HG03378 (cell line): Measurements from ENCODE around the gene POLR2J2.
"Not testable (repeated sequence)": the region's sequence is repeated elsewhere in the genome, so short reads cannot be mapped to it uniquely, and the experiment has no call there.

ENCODE experiments used
- ATAC-seq: cut with Tn5 transposase; IDR thresholded peaks from one replicate; pipeline ENCODE4 v1.9.1; 2021; ENCODE audit warnings: mild to moderate bottlenecking, moderate library complexity; ENCODE audit not compliant: unreplicated experiment

The POLR2J2 gene

DNA sequence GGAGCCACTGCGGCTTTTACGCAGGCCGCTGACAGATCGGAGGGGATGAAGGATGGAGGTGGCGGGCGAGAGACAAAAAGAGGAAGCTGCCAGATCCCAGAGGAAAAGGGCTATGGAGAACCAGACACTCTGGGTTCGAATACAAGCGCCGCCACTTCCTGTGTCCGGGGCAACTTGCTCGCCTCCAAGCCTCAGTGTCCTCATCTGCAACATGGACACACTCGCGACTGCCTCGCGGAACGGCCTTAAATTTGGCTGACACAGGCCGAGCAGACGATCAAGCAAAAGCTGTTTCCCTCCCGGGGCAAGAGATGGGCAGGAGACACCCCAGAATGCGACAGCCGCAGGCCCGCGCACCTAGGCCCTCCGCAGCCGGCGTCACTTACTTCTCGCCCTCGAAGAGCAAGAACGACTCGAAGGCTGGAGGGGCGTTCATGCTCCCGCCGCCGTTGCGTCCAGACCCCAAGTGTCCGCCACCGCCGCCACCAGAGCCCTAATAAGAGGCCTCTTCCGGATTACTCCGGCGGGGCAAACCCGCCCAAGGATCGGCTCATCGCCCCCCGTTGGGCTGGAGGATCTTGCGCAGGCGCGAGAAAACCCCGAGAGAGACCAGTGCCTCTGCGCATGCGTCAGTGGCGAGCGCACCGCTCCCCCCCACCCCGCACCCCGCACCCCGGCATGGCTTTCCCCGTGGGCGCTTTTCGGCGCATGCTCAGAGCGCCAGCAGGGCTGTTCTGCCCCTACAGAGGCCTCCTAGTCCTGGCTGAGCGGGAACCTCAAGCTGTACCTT is at the start of gene POLR2J2:
Gene POLR2J2, minus strand, starts transcription at position 498 of the 790 bp plus-strand sequence. Its CDS starts 62 bp downstream, at position 436.
- ATAC-seq, result peak; percentile 67

DNA sequence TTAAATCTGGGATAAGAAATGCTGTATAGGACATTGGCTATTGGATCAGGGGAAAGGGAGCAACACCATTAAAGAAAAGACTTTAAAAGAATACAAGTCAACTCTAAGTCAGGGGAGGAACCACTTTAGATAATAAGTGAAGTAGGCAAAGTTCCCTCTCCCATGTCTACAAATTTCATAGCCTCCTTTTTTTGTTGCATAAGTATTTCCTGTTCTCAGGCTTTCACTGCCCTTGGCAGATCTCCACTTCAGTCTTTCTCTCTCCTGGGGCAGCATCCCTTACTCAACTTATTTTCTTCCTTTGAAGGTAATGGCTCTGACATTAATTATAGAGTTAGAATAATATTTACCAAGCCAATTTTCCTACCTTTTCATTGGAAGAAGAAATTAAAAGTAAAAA is 47.0 kb upstream of the POLR2J2 start:
- not testable (repeated sequence) for ATAC-seq

DNA sequence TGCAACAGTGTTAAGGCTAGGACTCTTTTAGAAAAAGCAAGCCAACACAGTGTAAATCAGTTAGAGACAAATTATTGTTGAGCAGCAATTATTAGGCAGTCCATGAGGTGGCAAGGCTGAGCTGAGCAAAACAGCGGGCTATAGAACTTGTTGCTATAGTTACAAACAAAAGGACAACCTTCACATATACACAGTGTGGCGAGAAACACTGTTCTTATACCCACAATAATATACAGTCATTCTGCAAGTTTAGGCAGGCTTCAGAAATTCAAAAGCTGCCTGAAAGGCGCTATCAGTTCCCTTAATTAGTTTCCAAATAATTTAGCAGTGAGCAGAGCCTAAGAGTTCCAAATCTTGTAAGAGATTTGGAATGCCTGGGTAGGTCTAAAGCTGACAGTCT is 44.3 kb upstream of the POLR2J2 start:
- ATAC-seq, result peak; percentile 56

DNA sequence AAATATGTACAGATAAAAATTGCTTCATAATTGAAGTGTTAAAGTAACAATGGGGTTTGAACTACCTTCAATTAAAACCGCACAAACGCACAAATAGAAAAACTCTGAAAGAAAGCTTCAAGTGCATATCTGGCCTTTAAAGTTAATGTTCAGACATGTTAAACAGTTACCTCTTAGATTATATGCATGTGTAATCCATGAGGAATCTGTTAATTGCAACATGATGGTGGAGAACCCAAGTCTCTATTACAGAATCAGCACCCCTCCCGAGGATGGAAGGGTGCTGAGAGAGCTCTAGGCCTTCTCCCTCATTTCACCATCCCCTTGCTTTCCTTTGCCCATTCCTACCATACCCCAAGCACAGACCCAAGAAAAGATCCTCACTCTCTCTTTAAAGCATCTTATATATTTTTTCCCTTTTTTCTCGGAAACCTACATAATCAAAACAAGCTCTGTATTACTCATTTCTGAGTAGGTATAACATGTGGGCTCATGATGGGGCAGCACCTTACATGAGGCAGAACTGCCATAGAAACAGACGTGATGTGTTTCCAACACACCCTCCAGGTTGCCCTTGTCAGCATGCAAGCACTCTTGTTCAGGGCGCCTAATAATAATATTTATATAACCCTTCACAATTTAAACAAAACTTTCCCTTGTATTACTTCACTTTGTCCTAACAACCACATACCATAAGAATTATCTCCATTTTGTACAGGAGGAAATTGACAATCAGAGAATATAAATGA is 43.5 kb upstream of the POLR2J2 start:
- not testable (repeated sequence) for ATAC-seq

- ATAC-seq, result peak; percentile 79
Measured at GRCh38 chr7:102713691-102714080, 42.2 kb upstream of the POLR2J2 start.

DNA sequence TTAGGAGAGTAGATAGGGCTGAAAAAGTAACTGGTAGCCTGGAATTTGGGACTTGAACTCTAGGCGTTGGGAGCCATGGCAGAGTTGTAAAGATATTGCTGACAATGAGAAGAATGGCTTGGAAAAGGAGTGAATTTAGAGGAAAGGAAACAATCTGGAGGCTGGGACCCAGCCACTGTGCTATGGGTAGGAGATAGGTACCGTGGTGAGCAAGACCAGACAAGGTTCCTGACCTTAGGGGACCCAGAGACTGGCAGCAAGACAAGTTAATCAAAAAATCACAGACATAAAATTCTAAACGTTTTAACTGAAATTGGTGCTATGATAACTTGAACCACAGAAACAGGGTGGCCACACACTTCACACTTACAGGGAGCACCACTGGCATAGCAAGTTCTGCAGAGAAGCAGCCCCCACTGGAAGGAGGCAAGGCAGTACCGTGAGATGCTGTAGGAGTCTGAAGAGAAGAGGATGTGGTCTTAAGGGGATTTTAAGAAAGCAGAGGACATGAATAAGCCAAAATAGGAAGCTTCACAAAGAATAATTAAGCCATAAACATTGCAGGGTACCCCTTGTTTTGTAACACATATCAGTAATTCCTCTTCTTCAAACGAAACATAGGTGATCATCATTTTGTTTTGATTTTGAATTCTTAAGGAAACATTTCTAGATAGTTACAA is 41.7 kb upstream of the POLR2J2 start:
- ATAC-seq, result peak; percentile 69

DNA sequence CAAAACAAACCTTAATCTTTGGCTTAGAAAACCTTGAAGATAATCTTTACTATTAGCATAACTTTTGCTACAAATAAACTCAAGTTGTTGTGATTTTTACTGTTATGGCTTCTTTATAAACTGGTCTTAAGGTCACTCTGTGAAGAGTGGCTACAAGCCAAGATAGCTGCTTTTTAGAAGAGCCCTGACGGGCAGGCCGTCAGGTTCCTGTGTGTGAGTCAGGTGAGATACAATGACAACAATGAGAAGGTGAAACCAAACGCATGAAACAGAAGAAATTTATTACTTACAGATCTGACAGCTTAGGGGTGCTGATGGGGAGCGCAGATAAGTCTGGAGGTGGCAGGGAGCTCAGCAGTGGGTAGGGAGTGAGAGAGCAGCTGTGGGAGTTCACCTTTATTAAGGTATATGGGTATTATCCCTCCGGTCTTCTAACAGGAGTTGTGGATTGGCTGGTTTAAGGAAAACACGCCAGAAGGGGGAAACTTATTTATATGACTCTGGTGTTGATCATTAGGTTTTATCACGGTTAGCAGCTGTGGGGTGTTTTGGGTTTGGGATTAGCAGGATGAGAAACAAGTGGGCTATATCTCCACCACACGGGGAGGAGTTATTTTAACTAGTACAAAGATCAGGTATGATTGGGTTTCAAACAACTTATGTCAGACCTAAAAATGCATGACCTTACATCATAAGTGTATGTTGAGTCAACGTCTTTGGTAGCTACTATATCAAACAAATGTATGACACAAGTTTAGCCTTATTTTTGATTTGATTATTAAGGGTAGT is 27.7 kb upstream of the POLR2J2 start:
- ATAC-seq, result not testable (repeated sequence)

- ATAC-seq, result not testable (repeated sequence)
Measured at GRCh38 chr7:102697642-102698512, 26.4 kb upstream of the POLR2J2 start.

DNA sequence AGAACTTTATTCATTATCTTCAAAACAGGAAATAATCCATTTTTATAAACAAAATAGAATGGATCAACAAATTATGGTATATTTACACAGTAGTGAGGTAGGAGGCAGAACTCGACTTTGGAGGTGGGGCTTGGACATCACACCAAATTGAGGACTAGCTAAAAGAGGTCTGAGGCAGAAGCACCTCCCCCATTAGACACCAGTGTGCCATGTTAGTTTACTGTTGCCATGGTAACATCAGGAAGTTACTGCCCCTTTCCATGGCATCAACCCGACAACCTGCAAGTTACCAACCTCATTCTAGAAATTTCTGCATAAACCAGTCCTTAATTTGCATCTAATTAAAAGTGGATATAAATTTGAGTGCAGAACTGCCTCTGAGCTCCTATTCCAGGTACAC is 24.5 kb upstream of the POLR2J2 start:
- ATAC-seq, result not testable (repeated sequence)

GRCh38 chr7:102695033-102695552 is 23.6 kb upstream of the POLR2J2 start:
- ATAC-seq, result peak; percentile 79

- not testable (repeated sequence) for ATAC-seq
Measured at GRCh38 chr7:102694008-102694407, 22.5 kb upstream of the POLR2J2 start.

DNA sequence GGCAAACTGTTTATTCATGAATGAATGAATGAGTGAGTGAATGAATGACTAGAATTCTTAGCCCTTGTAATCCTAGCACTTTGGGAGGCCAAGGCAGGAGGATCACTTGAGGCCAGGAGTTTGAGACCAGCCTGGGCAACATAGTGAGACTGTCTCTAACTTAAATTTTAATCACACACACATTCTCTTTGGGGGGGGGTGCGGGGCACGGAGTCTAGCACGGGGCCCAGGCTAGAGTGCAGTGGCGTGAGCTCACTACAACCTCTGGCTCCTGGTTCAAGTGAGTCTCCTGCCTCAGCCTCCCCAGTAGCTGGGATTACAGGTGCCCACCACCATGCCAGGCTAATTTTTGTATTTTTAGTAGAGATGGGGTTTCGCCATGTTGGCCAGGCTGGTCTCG is 19.1 kb upstream of the POLR2J2 start:
- not testable (repeated sequence) for ATAC-seq

GRCh38 chr7:102689436-102690282 is 18.2 kb upstream of the POLR2J2 start:
- ATAC-seq, result not testable (repeated sequence)

GRCh38 chr7:102688299-102689036 is 17.0 kb upstream of the POLR2J2 start:
- peak; percentile 60 for ATAC-seq

GRCh38 chr7:102682560-102682959 is 11.1 kb upstream of the POLR2J2 start:
- ATAC-seq, result not testable (repeated sequence)

GRCh38 chr7:102680780-102681179 is 9.3 kb upstream of the POLR2J2 start:
- not testable (repeated sequence) for ATAC-seq

- not testable (repeated sequence) for ATAC-seq
Measured at GRCh38 chr7:102675545-102675944, 4.1 kb upstream of the POLR2J2 start.
